GM12864 (cell line): ENCODE data around the gene KNSTRN.

Experiments used
- DNase-seq: peaks from one replicate; pipeline ENCODE4 v3.0.0-alpha.2; 2011; ENCODE audit warnings: low read depth
- H3K4me3 ChIP-seq: 2 replicates; pipeline ENCODE4 v1.5.1; 2011; ENCODE audit warnings: mild to moderate bottlenecking, low read depth, low read length, control low read depth
- TF ChIP-seq, protein P1 (sequence below): IDR thresholded peaks from 2 replicates; pipeline ENCODE4 v1.5.1; 2011; ENCODE audit warnings: low read depth, mild to moderate bottlenecking, moderate library complexity, low read length, control low read depth, inconsistent platforms; ENCODE audit errors: missing control alignments

KNSTRN gene

DNA sequence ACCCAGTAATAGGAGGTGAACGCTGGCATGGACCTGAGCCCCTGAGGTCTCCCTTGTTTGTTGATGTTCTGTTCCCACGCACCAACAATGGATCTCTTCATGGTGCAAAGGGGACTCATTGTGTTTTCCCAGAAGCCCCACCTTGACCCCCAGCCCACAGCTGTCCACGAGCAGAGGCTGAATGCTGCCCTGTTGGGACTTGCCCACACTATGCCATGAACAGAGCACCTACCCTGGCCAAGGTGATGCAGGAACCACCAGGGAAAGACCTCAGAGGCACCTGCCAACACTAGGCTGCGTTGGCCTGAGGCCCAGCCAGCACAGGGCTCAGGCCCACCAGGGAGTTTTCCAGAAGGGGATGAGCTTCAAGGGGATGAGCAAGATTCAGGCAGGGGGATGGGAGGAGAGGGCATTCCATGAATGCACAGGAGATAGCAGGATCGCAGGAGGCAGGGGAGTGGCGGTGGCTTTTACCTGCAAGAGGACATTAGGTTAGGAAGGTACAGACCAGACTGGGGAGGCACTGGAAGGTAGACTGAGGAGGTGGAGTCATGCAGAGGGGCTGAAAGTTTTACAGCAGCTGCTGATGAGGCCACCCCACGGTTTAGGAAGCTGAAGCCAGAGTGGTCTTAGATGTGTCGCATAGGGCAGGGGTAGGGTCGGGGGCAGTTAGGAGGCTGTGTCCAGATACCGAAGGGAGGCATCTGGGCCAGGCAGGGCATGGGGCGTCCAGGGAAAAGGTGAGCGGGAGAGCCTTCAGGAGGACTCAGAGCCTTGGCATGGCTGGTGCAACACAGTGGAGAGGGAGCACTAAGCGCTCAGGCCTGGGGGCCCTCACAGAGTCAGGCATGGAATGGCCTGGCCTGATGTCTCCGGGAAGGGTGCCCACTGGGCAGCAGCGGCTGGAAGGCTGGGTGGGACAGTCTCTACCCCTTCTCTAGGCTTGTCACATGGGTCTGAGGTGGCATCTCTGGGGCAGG lies 35.7 kb upstream of the KNSTRN start:
- no peak overlapping the region for H3K4me3 ChIP-seq
- TF ChIP-seq, protein P1, sequence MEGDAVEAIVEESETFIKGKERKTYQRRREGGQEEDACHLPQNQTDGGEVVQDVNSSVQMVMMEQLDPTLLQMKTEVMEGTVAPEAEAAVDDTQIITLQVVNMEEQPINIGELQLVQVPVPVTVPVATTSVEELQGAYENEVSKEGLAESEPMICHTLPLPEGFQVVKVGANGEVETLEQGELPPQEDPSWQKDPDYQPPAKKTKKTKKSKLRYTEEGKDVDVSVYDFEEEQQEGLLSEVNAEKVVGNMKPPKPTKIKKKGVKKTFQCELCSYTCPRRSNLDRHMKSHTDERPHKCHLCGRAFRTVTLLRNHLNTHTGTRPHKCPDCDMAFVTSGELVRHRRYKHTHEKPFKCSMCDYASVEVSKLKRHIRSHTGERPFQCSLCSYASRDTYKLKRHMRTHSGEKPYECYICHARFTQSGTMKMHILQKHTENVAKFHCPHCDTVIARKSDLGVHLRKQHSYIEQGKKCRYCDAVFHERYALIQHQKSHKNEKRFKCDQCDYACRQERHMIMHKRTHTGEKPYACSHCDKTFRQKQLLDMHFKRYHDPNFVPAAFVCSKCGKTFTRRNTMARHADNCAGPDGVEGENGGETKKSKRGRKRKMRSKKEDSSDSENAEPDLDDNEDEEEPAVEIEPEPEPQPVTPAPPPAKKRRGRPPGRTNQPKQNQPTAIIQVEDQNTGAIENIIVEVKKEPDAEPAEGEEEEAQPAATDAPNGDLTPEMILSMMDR = no peak
- no peak for DNase-seq

DNA sequence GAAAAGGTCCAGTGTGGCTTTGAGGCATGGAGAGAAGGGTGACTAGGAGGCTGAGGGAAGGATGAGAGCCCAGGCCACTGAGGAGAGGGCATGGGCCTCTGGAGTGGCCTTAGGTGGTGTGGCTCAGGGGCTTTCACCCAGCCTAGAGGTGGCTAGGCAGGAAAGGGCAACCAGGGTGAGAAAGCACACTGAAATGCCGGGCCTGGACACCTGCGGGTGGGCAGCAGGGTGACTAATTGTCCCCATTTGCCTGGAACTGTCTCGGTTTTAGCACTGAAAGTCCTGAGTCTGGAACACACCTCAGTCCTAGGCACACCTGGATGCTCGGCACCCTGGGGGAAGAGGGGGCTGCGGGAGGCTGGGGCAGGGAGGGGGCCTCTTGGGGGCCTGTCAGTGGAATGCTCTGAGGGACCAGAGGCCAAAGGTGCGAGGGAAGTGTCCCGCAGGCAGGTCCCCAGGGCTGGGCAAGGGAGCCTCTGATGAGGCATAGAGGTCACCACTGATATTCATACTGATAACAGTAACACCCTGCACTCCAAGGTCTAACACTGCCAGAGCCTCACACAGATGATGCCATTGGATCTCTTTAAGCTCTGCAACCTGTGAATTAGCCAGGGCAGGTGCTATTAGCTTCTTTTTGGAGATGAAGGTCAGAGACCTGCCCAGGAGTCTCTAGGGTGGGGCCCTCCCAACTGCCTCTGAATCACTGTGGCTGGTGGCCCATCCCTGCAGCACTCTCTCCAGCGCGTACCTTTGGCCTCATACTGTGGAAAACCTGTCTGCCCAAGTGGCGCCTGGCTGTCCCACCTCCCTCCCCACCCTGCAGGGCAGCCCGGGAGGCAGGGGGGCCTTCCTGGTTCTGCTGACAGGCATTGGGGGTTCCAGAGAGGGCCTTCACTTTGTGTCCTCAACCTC lies 34.7 kb upstream of the KNSTRN start:
- TF ChIP-seq, protein P1 = no peak
- no peak for DNase-seq
- no peak overlapping the region for H3K4me3 ChIP-seq

DNA sequence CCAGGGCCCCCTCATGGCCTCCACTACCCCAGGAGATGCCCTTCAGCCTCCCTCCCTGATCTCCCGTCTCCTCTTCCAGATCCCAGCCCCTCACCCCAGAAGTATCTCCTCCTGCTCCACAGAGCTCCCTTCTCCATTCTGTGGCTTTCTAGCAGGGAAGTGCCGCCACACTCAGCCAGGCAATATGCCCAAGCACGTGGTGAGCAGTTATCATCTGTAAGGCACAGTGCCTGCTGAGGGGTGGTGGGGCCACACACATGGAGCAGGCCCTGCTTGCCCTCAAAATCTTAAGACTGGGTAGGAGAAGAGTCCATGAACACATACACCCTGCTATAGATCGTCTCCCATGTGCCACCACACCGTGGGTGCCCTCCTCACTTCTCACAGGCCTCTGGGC lies 34.0 kb upstream of the KNSTRN start:
- TF ChIP-seq, protein P1 = no peak
- DNase-seq = no peak
- H3K4me3 ChIP-seq = no peak overlapping the region

DNA sequence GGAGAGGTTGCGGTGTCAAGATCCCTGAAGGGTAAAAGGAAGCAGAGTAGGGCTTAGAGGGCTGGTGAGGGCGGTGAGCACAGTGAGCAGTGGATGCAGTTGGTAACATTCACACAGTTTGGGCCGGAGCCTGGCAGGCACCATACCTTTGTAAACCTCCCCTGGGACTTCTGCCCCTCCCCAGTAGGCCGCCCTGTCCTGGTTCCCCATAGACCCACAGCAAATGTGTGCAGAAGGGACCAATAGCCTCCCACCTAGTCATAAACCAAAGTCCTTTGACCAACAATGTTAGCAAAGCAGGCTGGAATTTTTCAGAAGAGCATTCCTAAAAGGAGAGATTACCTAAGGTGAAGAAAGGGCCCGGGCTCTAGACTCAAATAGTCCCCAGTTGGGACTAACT lies 33.4 kb upstream of the KNSTRN start:
- DNase-seq = no peak
- H3K4me3 ChIP-seq = no peak overlapping the region
- TF ChIP-seq, protein P1 = no peak

DNA sequence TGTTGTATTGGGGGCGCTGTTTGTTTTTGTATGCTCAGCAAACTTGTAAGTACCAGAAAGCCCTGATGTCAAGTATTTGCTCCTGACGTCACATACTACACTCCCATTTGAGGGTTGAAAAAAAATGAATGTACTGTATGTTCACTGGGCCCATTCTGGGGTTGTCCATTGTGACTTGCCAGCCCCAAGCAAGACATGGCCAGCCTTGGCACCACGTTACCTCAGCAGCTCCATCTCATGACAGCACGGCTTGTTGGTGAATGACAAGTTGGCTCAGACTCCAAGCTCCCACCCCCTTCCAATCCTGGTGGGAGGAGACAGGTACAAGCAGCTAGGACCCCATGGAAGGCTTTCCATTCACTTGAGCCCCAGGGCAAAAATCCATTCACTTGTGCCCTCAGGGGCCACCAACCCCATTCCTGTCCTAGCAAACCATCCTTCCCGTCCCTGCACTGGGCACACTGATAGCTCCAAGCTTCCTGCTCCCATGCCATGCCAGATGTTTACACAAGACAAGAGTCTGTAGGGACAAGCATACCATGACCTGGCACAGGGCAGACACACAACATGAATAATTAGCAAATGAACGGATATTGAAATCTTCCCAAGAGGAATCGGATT lies 30.1 kb upstream of the KNSTRN start:
- DNase-seq = no peak
- H3K4me3 ChIP-seq = no peak overlapping the region
- TF ChIP-seq, protein P1 = no peak

DNA sequence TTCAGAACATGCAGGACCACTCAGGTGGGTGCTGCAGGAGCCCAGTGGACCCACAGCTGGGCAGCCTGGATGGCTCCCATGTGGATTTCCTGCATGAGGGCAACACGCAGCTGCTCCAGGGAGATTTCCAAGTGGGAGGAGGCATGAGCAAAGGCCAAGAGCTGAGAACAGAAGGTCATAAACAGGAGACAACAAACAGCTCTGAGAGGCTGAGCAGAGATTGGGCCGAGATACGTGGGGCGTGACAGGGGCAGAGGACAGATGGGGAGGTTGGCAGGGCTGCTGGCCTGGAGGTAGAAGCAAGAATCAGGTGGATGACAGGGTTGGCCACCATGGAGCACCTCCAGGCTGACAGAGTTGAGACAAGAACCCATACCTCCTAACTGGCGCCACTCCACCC lies 28.8 kb upstream of the KNSTRN start:
- DNase-seq = no peak
- H3K4me3 ChIP-seq = no peak overlapping the region
- TF ChIP-seq, protein P1 = no peak
